Fibroblast of the aortic adventitia (primary cell): ENCODE data around the gene KRT17. TPM values are rescaled to one million over a fixed set of nuclear protein-coding genes. Genes with fewer than 3 reads are reported as not detected.

Experiments used
- DNase-seq: peaks from one replicate; pipeline ENCODE4 v3.0.0-alpha.2; 2010; ENCODE audit warnings: low read depth
- H3K4me3 ChIP-seq: 2 replicates; pipeline ENCODE4 v1.5.1; 2011; ENCODE audit warnings: low read depth, mild to moderate bottlenecking, control low read depth, low read length, moderate library complexity
- CTCF ChIP-seq: IDR thresholded peaks from 2 replicates; pipeline ENCODE4 v1.5.1; 2011; ENCODE audit warnings: mild to moderate bottlenecking, low read length, control low read depth, inconsistent platforms; ENCODE audit not compliant: insufficient read depth
- total RNA-seq: library from RNA; depleted of rRNA; stranded (reverse); fragments of >200 nt; gene quantifications from 2 replicates; pipeline ENCODE4 v1.2.3, GENCODE V29; 2012; ENCODE audit warnings: low replicate concordance

KRT17 gene
- total RNA-seq, 1 donor = not detected

GRCh38 chr17:41638194-41638593 lies 13.8 kb upstream of the KRT17 start:
- no peak for TF ChIP-seq CTCF
- no peak overlapping the region for H3K4me3 ChIP-seq
- no peak for DNase-seq

GRCh38 chr17:41636652-41637051 lies 12.3 kb upstream of the KRT17 start:
- no peak for TF ChIP-seq CTCF
- no peak overlapping the region for H3K4me3 ChIP-seq
- no peak for DNase-seq

GRCh38 chr17:41635121-41636097 lies 11.0 kb upstream of the KRT17 start:
- TF ChIP-seq CTCF = no peak
- no peak for DNase-seq
- no peak overlapping the region for H3K4me3 ChIP-seq

GRCh38 chr17:41634639-41635038 lies 10.3 kb upstream of the KRT17 start:
- no peak overlapping the region for H3K4me3 ChIP-seq
- no peak for DNase-seq
- no peak for TF ChIP-seq CTCF

GRCh38 chr17:41633556-41634199 lies 9.3 kb upstream of the KRT17 start:
- no peak overlapping the region for H3K4me3 ChIP-seq
- TF ChIP-seq CTCF = no peak
- DNase-seq = no peak

GRCh38 chr17:41632482-41633105 lies 8.2 kb upstream of the KRT17 start:
- DNase-seq = no peak
- no peak overlapping the region for H3K4me3 ChIP-seq
- TF ChIP-seq CTCF = no peak
